Muscle of arm (tissue), 12 donors: ENCODE measurements around the gene KRT71. TPM values are rescaled to one million over a fixed set of nuclear protein-coding genes. Genes with fewer than 3 reads are reported as not detected.

Source experiments
- DNase-seq: peaks from one replicate; pipeline ENCODE4 v3.0.0-alpha.2; 2013
- polyA plus RNA-seq, 12 donors: library from polyadenylated mRNA; unstranded; fragments of 120-200 nt; gene quantifications; one replicate each; pipeline ENCODE4 v1.2.1, GENCODE V29; 2013; ENCODE audit not compliant: insufficient read length in 12 of 12

The KRT71 gene
- polyA plus RNA-seq, 12 donors: 0.08 TPM; not detected in 10

DNA sequence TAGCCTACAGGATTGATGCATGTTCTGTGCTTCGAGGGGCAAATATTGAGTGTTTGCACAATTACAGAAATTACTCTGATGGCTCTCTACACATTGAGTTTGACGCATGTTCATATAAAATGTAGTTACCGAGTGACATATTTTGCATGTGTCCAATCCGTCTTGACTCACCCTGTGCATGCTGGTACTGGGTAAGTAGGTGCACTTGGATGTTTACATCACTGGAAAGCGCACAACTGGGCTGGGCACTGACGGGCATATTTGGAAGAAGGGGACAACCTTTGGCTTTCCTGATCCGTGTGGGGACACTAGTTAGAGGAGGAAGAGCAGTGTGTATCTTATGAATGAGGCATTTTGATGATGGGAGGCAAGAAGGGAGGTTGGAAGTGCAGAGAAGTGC lies 55.0 kb downstream of the KRT71 start:
- DNase-seq: no peak

DNA sequence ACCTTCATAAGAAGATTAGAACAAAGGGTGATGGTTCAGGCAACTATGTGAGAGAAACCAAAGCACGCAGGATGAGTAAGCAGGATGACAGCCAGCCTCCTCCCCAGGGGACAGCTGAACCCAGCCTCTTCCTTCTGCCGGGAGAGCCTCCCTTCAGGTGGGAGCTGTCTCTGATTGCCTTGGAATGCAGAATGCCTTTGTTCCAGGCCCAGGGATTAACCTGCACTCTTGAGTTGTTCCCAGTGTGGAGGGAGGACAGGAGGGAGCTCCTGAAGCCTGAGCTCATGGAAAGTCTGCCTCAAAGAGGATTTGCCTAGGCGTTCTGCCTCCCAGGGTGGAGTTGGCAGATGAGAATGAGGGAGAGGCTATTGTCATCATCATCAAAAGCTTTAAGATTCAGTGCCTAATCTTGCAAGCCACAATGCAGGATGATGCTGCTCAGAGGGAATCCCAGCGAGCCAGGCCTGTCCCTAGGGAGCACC lies 56.3 kb downstream of the KRT71 start:
- no peak for DNase-seq

DNA sequence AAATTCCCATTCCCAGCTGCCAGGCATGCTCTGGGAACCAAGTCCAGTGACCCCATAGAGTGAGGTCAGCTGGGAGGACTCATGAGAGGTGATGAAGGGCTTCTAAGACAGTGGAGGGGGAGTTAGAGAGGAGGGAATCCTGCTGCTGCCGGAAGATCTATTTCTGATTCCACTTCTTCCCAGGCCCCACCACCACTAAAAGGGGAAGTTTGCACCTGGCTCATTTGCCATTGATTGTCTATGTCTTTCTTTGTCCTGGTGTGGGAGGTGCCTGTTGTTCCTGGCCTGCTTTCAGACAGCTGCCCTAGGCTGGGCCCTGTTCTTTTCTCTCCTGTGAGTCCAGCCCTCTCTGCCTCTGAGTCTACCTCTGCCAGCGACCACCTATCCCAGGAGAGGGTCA lies 56.9 kb downstream of the KRT71 start:
- no peak for DNase-seq

DNA sequence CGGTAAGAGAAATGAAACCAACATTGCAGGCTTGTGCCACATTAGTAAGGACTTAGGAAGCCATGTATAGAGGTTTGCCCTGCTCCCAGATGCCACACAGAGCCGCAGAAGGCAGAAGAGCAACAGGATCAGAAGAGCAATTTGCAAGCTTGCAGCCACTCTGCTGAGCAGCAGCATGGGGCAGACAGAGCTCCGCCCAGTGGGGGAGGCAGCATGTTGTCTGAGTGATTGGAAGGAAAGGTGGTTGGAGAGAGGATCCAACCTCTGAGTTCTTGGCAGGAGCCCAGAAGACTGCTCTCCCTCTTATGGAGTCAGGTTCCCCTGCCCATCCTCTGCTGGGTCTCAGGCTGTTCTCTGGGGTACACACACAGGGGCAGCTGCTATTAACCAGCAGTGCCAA lies 57.6 kb downstream of the KRT71 start:
- DNase-seq: no peak

DNA sequence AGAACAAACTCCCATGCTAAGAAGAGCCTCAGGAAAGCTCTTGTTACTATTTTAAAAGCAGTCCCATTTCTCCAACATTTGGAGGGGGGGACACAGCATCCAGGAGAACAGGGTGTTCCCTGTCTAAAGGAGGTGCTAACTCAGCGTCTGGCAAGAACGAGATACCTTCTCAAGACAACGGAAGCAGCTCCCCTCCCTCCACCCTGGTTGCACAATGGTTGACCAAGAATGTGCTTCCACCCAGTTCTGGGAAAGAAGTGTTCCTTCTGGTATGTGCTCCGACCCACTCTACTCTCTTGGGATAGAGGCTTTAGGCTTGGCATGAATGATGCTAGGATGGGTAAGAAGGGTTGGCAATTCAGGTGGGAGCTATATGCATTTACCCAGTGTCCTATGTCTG lies 58.4 kb downstream of the KRT71 start:
- DNase-seq: no peak

DNA sequence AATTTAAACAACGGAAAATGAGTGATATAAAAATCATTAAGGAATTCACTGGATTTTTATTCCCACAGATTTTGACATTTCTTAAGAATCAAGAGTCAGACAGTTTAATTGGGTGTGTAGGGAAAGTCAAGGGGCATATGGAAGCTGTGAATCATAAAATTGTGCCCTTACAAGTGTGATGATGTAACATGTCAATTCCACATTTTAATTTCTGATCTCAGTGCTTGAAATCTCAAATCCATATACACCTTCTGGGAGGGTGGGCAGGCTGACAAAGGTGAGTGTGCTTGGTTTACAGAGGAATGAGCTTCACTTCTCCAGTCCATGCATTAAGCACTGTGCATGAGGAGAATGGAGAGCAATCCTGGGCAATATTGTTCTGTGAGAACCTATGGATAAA lies 58.8 kb downstream of the KRT71 start:
- no peak for DNase-seq

Other genes starting within 250 kb of the KRT71 start
- under 1 TPM in 1 of 12 donors, not detected in 11; 0.09 TPM for gene KRT83, start 231.7 kb downstream of the KRT71 start, polyA plus RNA-seq
- gene KRT85, start 185.7 kb downstream of the KRT71 start, polyA plus RNA-seq: under 1 TPM in 2 of 12 donors, not detected in 10; 0.44 to 0.52 TPM
- gene KRT84, start 167.5 kb downstream of the KRT71 start, polyA plus RNA-seq: under 1 TPM in 1 of 12 donors, not detected in 11; 0.11 TPM
- gene KRT82, start 146.8 kb downstream of the KRT71 start, polyA plus RNA-seq: under 1 TPM in 1 of 12 donors, not detected in 11; 0.07 TPM
- not detected for gene KRT75, start 118.8 kb downstream of the KRT71 start, polyA plus RNA-seq
- gene KRT6B, start 101.0 kb downstream of the KRT71 start, polyA plus RNA-seq: 1 to 10 TPM in 1 of 12 donors, under 1 TPM in 1, not detected in 10; 0.82 to 1.1 TPM
- 1 to 10 TPM in 1 of 12 donors, under 1 TPM in 3, not detected in 8; 0.15 to 4.9 (median 0.91) TPM for gene KRT6C, start 79.3 kb downstream of the KRT71 start, polyA plus RNA-seq
- 100 to 1,000 TPM in 1 of 12 donors, 10 to 100 TPM in 1, 1 to 10 TPM in 2, under 1 TPM in 2, not detected in 6; 0.05 to 120 (median 5.8) TPM for gene KRT6A, start 59.9 kb downstream of the KRT71 start, polyA plus RNA-seq
- gene KRT5, start 32.8 kb downstream of the KRT71 start, polyA plus RNA-seq: 1,000 to 10,000 TPM in 1 of 12 donors, 100 to 1,000 TPM in 2, 10 to 100 TPM in 1, 1 to 10 TPM in 2, under 1 TPM in 4, not detected in 2; 0.07 to 1,328 (median 2.6) TPM
- under 1 TPM in 3 of 12 donors, not detected in 9; 0.15 to 0.25 (median 0.21) TPM for gene KRT74, start 20.7 kb upstream of the KRT71 start, polyA plus RNA-seq
- under 1 TPM in 3 of 12 donors, not detected in 9; 0.11 to 0.26 (median 0.12) TPM for gene KRT72, start 48.3 kb upstream of the KRT71 start, polyA plus RNA-seq
- under 1 TPM in 2 of 12 donors, not detected in 10; 0.05 to 0.15 TPM for gene KRT73, start 65.4 kb upstream of the KRT71 start, polyA plus RNA-seq
- under 1 TPM in 3 of 12 donors, not detected in 9; 0.58 to 0.75 (median 0.61) TPM for gene KRT2, start 99.1 kb upstream of the KRT71 start, polyA plus RNA-seq
- gene KRT1, start 127.3 kb upstream of the KRT71 start, polyA plus RNA-seq: 1,000 to 10,000 TPM in 1 of 12 donors, 100 to 1,000 TPM in 2, 1 to 10 TPM in 2, under 1 TPM in 5, not detected in 2; 0.17 to 1,255 (median 2.6) TPM
- 1 to 10 TPM in 2 of 12 donors, under 1 TPM in 3, not detected in 7; 0.04 to 4.6 (median 0.60) TPM for gene KRT77, start 150.4 kb upstream of the KRT71 start, polyA plus RNA-seq
- gene KRT76, start 224.2 kb upstream of the KRT71 start, polyA plus RNA-seq: not detected
- under 1 TPM in 2 of 12 donors, not detected in 10; 0.31 to 0.77 TPM for gene KRT3, start 243.0 kb upstream of the KRT71 start, polyA plus RNA-seq